T-helper 2 cell treated with Interferon-gamma antibody and Interleukin-4, amounts not matched to agents 5 μg/mL and 100 μg/mL, for 36 hours (primary cell): ENCODE data around the gene MAFB.

Experiments
- DNase-seq: peaks from one replicate; pipeline ENCODE4 v3.0.0; 2021; ENCODE audit warnings: low spot score
- H3K27ac Mint-ChIP-seq: one replicate; pipeline ENCODE4 v1.8.0; 2021; ENCODE audit warnings: mild to moderate bottlenecking, mixed read lengths
- H3K27me3 Mint-ChIP-seq: one replicate; pipeline ENCODE4 v1.8.0; 2021; ENCODE audit warnings: low read depth, mixed read lengths
- H3K36me3 Mint-ChIP-seq: one replicate; pipeline ENCODE4 v1.8.0; 2021; ENCODE audit warnings: low read depth, mixed read lengths
- H3K4me1 Mint-ChIP-seq: one replicate; pipeline ENCODE4 v1.8.0; 2021; ENCODE audit warnings: low read depth, mixed read lengths
- H3K4me3 Mint-ChIP-seq: one replicate; pipeline ENCODE4 v1.8.0; 2022; ENCODE audit warnings: mild to moderate bottlenecking, moderate library complexity, mixed read lengths
- H3K9me3 Mint-ChIP-seq: one replicate; pipeline ENCODE4 v1.8.0; 2021; ENCODE audit warnings: mixed read lengths

Gene MAFB

DNA sequence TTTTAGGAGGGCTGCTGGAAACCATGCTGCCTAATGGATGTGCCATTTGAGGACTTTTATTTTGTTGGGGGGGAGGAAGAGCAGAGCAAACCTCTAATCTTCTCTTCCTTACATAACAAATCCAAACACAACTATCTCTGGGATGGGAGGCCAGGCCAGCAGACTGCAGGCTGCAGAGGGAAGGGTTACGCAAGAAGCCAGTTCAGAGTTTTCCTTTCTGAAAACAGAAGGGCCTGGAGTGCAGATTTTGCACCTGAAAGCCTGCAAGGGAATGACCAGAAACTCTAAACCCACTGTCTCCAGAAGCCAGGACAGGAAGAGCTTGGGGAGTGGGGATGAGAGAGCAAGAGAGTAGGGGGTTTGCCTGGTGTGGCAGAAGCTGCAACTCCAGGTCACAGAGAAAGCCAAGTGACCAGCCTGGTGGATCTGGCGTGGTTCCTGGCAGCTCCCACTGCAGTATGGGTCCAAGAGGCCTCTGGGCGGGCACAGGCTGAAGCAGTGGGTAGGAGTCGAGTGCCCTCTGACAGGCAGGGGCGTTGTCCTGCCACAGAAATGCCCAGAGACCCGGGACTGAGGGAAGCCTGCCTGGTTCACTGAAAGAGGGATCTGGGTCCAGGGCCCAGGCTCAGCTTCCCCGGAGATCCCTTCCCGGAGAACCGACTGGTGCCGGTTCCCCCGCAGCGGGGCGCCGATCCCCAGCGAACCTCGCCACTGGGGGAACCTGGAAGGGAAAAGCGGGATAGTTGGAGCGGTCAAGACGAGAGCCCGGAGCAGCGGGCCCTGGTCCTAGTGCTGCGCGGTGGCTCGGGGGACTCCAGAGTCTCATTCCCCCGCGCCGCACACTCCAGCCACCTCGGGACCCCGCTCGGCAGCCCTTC, 6.7 kb downstream of the MAFB start:
- no peak overlapping the region for H3K4me3 Mint-ChIP-seq
- H3K27ac Mint-ChIP-seq, result no peak overlapping the region
- no peaks in the 10 kb centered on the region for H3K36me3 Mint-ChIP-seq
- peaks cover 84% of the 10 kb centered on the region for H3K27me3 Mint-ChIP-seq
- no peaks in the 10 kb centered on the region for H3K9me3 Mint-ChIP-seq
- no peak for DNase-seq
- no peaks in the 10 kb centered on the region for H3K4me1 Mint-ChIP-seq

DNA sequence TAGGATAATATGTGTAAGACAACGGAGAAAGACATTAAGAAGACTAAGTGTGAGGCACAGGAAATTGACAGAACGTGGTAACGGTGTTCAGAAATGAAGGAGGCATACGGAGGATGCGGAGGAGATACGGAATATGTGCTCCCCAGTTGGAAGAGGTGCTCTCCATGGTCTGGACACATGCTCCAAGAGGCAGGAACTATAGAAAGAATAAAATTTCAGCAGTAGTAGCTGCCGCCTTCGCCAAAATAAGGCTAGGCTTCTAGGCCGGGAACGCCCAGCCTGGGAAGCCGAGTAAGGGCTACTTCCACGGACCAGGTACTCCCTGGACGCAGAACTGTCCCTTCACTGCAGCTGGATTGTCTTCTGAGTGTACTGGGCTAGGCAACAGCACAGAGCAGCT, 7.4 kb downstream of the MAFB start:
- H3K4me1 Mint-ChIP-seq, result no peaks in the 10 kb centered on the region
- H3K27me3 Mint-ChIP-seq, result peaks cover 81% of the 10 kb centered on the region
- H3K36me3 Mint-ChIP-seq, result no peaks in the 10 kb centered on the region
- no peak overlapping the region for H3K4me3 Mint-ChIP-seq
- no peak for DNase-seq
- no peaks in the 10 kb centered on the region for H3K9me3 Mint-ChIP-seq
- no peak overlapping the region for H3K27ac Mint-ChIP-seq

DNA sequence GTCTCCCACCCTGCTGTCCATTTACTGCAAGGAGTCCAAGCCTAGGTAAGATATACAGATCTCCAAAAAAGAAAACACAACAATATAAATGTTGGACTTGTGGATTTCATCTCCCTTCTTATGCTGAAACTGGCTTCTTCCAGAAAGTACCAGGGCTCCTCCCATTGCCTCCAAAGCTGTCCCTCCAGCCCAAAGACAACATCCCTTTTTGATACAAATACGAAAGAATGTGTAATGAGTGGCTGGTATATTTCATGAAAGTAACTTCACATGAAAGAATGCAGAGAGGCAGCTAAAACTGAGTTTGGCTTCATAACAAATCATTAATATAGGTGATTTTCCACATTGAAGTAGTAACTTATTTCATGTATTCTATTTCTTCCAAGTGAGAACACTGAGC, 7.9 kb downstream of the MAFB start:
- H3K4me1 Mint-ChIP-seq, result no peaks in the 10 kb centered on the region
- H3K36me3 Mint-ChIP-seq, result no peaks in the 10 kb centered on the region
- no peaks in the 10 kb centered on the region for H3K9me3 Mint-ChIP-seq
- no peak overlapping the region for H3K27ac Mint-ChIP-seq
- H3K27me3 Mint-ChIP-seq, result peaks cover 81% of the 10 kb centered on the region
- no peak for DNase-seq
- no peak overlapping the region for H3K4me3 Mint-ChIP-seq

DNA sequence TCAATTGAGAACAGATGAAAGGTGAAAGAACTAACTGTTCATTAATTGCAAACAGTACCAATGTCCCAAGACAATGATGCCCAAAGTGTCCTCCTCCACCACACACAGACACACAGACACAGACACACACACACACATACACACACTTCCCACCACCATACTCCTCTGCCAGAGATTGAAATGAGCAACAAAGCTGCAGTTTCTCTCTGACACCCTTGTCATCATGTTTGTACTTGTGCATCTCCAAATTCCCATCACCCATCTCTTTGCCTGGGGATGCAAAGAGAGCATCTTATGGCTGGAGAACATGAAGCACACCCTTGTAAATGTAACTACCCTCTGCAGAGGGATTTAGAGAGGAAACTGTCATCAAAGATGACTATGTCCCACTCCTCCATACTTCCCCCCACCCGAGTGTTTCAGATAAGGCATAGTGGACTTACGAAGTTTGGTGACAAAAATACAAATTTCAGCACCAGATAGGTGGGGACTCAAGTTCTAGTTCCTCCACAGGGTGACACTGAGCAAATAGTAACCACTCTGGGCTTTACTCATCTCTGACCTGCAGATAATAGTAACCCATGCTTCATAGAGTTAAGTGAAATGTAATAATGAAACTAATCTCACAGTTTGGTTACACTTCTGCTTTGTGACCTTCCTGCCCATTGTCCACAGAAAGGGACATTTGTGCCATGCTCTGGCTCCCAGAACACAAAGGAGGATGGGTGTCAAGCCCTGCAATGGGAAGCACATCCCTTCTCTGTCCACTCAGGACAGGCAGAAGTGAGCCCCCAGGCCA, 8.7 kb downstream of the MAFB start:
- no peaks in the 10 kb centered on the region for H3K36me3 Mint-ChIP-seq
- H3K9me3 Mint-ChIP-seq, result no peaks in the 10 kb centered on the region
- no peak overlapping the region for H3K27ac Mint-ChIP-seq
- H3K27me3 Mint-ChIP-seq, result peaks cover 76% of the 10 kb centered on the region
- H3K4me1 Mint-ChIP-seq, result no peaks in the 10 kb centered on the region
- DNase-seq, result no peak
- H3K4me3 Mint-ChIP-seq, result no peak overlapping the region

DNA sequence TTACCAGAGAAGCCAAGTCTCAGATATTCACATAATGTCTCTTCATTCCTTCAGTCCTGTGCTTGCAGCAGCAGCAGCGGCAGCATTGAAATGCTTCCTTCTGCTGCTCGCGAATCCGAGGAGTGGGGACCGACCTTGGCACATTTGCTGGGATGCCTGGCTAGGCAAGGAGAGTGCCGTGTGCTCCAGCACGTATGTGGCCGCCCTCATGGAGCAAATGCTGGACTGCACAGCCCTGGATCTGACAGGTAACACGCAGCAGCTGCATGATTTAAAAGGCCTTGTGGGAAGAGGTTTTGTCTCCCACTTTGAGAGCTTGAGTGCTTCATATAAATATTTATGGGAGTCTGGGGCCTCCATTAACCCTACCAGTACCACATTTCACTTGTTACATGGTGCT, 9.9 kb downstream of the MAFB start:
- no peak for DNase-seq
- Mint-ChIP-seq H3K9me3 (no peaks in the 10 kb centered on the region), H3K27ac (no peak overlapping the region), H3K36me3 (no peaks in the 10 kb centered on the region), H3K4me3 (no peak overlapping the region), H3K4me1 (no peaks in the 10 kb centered on the region), H3K27me3 (peaks cover 64% of the 10 kb centered on the region)

DNA sequence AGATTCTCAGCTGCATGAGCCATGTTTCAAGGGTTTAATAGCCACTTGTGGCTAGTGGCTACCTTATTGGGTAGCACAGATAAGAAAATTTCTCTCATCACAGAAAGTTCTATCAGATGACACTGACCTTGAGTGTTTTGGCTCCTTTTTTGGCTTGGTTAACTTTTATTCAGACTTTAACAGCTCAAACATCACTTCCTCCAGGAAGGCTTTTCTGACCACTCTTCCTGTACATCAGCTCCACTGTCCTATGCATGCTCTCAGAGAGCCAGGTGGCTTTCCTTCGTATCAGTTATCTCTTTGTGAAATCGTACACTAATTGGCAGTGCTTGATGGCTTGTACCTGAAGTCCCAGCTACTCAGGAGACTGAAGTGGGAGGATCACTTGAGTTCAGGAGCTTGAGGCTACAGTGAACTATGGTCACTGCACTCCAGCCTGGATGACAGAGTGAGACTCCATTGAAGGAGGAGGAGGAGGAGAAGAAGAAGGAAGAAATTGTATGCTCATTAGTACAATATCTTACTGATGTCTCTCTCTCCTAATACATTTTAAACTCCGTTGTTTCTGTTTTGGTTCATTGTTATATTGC, 10.7 kb downstream of the MAFB start:
- no peaks in the 10 kb centered on the region for H3K4me1 Mint-ChIP-seq
- H3K27me3 Mint-ChIP-seq, result peaks cover 58% of the 10 kb centered on the region
- no peak overlapping the region for H3K27ac Mint-ChIP-seq
- H3K9me3 Mint-ChIP-seq, result no peaks in the 10 kb centered on the region
- DNase-seq, result no peak
- H3K36me3 Mint-ChIP-seq, result no peaks in the 10 kb centered on the region
- H3K4me3 Mint-ChIP-seq, result no peak overlapping the region

DNA sequence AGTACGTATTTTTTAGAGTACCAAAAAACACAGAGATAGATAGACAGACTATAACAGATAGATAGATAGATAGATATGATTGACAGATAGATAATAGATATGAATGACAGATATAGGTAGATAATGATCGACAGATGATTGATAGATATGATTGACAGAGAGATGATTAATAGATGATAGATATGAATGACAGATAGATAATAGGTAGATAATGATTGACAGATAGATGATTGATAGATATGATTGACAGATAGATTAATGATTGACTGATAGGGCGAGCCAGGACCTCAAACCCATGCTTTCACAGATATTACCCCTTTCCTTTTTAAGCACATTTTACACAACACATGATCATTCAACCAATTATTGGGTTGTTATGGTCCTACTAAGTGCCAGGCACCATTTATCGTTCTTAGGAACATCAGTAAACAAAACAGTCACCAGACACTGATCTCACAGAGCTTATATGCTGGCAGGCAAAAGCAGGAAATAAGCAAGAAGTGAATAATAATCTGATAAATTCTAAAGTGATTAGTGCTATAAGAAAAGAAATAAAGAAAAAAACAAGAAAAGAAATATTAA, 11.6 kb downstream of the MAFB start:
- H3K4me3 Mint-ChIP-seq, result no peak overlapping the region
- no peak for DNase-seq
- no peak overlapping the region for H3K27ac Mint-ChIP-seq
- H3K9me3 Mint-ChIP-seq, result no peaks in the 10 kb centered on the region
- H3K27me3 Mint-ChIP-seq, result peaks cover 49% of the 10 kb centered on the region
- no peaks in the 10 kb centered on the region for H3K4me1 Mint-ChIP-seq
- H3K36me3 Mint-ChIP-seq, result no peaks in the 10 kb centered on the region

DNA sequence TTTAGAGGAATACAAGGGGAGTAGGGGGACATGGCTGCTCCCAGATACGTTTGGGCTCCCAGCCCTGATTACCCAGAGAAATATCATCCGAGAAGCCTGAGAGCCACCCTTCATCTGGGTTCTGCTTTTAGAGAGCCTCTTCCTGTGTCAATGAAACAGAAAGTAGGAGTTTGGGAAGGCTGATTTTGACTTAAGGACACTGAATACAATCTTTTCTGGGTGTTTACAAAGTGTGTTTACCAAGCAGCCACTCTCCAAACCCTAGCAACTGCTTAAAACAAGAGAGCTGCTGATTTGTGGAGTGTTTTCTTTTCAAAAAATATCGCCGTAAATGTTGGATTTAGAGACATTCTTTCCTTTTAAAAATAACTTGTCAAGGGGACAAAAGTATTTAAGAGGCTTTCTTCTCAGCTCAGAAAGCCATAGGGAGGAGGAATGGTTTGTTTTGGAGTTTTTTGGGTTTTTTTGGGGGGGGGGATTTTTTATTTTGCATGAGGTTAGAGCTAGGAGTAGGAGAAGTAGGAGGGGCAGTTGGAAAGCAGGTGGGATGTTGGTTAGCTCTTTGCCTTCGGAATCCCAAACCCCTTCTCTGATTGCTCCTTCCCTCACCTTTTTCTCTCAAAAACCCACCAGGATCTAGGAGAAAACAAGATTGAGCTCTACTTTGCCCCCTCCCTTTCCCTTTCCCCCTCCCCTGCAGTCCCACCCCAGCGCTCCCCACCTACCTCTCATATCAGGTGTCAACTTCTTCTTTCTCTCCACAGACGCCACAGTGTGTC, 12.4 kb downstream of the MAFB start:
- Mint-ChIP-seq H3K4me3 (no peak overlapping the region), H3K36me3 (no peaks in the 10 kb centered on the region), H3K4me1 (no peaks in the 10 kb centered on the region), H3K27me3 (peaks cover 41% of the 10 kb centered on the region), H3K9me3 (no peaks in the 10 kb centered on the region), H3K27ac (no peak overlapping the region)
- no peak for DNase-seq

DNA sequence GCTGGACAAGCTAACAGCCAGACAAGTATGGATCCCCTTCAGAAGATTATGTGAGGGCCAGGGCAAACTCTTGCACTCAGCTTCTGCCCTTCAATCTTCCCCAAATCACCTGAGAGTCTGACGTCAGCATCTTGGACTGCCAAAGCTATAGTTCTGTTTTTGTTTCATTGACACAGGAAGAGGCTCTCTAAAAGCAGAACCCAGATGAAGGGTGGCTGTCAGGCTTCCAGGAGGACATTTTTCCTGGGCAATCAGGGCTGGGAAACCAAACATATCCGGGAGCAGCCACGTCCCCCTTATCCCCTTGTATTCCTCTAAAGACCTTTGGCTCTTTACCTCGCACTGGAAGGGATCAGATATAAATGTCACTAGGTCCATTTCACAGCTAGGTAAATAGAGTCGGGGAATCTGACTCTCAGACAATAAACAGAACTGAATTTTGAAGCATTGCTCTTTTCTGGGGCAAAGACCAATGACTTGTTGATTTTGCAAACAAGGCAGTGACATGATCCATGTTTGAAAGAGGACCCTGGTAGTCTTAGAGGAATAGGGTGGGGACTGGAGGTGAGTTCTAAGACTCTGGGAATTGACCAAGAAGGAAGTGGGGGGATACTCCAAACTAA, 13.3 kb downstream of the MAFB start:
- Mint-ChIP-seq H3K27me3 (peaks cover 32% of the 10 kb centered on the region), H3K4me3 (no peak overlapping the region), H3K27ac (no peak overlapping the region), H3K9me3 (no peaks in the 10 kb centered on the region), H3K4me1 (no peaks in the 10 kb centered on the region), H3K36me3 (no peaks in the 10 kb centered on the region)
- no peak for DNase-seq

DNA sequence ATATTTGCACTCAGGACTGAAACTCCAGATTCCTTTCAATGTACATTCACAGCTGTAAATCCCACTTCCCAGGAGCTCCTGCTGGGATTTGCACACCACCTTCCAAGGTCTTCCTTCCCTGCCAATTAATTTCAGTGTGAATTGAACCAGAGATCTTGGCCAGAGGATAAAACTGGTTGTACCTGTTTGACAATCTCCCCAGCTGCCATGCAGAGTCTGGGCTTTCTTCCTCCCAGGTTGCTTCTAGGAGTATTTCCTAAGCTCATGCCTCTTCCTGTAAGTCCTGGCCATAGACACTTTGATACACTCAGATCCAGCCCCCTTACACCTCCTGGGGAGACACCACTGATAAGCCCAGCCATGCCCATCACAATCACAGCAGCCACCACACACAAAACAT, 15.6 kb downstream of the MAFB start:
- peaks cover 18% of the 10 kb centered on the region for H3K27me3 Mint-ChIP-seq
- no peaks in the 10 kb centered on the region for H3K4me1 Mint-ChIP-seq
- no peaks in the 10 kb centered on the region for H3K9me3 Mint-ChIP-seq
- DNase-seq, result no peak
- H3K36me3 Mint-ChIP-seq, result no peaks in the 10 kb centered on the region
- no peak overlapping the region for H3K4me3 Mint-ChIP-seq
- H3K27ac Mint-ChIP-seq, result no peak overlapping the region

DNA sequence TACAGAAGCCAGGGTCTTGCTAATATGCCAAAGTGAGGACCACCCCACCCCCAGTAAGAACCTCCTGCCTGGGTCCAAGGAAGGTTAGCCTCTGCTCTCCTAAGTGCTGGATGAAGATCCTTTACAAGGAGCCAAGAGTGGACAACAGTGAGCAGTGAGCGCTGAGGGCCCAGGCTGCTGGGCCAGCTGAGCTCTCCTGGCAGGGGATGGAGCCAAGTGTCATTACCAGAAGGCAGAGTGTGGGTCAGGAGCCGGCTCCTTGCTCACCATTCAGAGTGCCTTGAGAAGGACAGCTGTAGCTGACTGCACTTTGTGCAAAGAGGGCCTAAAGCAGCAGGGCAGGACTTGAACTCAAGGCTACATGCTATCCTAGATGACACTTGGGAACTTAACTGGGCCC, 16.9 kb downstream of the MAFB start:
- Mint-ChIP-seq H3K9me3 (no peaks in the 10 kb centered on the region), H3K4me3 (no peak overlapping the region), H3K36me3 (no peaks in the 10 kb centered on the region), H3K4me1 (no peaks in the 10 kb centered on the region), H3K27me3 (peaks cover 10% of the 10 kb centered on the region), H3K27ac (no peak overlapping the region)
- no peak for DNase-seq

DNA sequence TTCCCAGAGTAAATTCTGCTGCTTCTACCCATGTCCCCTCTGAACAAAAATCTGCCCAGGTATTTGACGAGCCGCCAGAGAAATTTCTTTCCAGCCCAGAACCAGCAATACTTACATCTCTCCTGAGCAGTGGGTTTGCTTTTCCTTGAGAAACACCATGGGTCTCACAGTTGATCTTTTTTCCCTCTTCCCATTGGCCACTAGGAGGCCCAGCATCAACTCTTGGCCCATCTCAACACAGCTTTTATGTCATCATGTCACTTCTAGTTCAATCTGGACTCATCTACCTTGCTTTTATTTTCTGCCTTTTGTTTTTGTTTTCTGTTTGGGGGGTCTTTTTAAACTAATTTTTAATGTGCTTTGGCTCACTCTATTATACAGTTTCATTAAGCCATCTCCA, 18.8 kb downstream of the MAFB start:
- Mint-ChIP-seq H3K4me1 (no peaks in the 10 kb centered on the region), H3K9me3 (no peaks in the 10 kb centered on the region), H3K36me3 (no peaks in the 10 kb centered on the region), H3K27ac (no peak overlapping the region), H3K4me3 (no peak overlapping the region), H3K27me3 (peaks cover 2% of the 10 kb centered on the region)
- DNase-seq, result no peak

DNA sequence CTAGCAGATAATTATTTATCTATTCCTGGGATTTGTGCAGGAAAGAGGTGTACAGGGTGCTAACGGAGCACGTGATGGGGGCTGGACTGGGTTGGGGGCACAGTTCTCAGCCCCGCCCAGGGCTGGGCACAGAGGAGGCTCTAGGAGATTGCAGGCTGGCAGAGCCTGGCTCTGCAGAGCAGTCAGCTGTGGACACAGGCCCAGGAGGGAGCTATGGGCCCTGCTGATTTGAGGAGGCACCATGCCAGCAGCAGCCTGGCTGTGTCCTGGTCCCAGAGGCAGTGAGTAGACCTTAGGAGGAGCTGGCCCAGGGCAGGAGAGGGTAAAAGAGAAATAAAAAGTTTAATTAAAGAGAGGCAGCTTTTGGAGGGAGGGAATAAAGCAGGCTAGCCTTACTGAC, 19.3 kb downstream of the MAFB start:
- no peak for DNase-seq
- Mint-ChIP-seq H3K27ac (no peak overlapping the region), H3K27me3 (peaks cover 2% of the 10 kb centered on the region), H3K4me1 (no peaks in the 10 kb centered on the region), H3K9me3 (no peaks in the 10 kb centered on the region), H3K36me3 (no peaks in the 10 kb centered on the region), H3K4me3 (no peak overlapping the region)
